SK-N-SH (cell line): ENCODE data around the gene CCDC154. TPM values are rescaled to one million over a fixed set of nuclear protein-coding genes. Genes with fewer than 3 reads are reported as not detected.

Experiments used
- CTCF ChIA-PET: fragments of 300-600, 350-600 bp; formaldehyde crosslinking; extraction: SDS; loops from one replicate; lab custom pipeline; 2021; lab: Yijun Ruan, JAX
- POLR2A ChIA-PET: fragments of 350-600 bp; sonication (Branson Sonifier 250); formaldehyde crosslinking; extraction: SDS; loops from one replicate; lab custom pipeline; 2020; ENCODE audit warnings: antibody characterized with exemption, inconsistent platforms; lab: Yijun Ruan, JAX
- DNase-seq: peaks from one replicate; pipeline ENCODE4 v3.0.0; 2012
- H2AFZ ChIP-seq: fragments of 200-600 bp; sonication (generic); 2 replicates; pipeline ENCODE4 v1.8.1; 2016; ENCODE audit warnings: antibody characterized with exemption, mild to moderate bottlenecking, low read depth
- H3F3A ChIP-seq: fragments of 200-600 bp; sonication (generic); replicated peaks from 2 replicates; pipeline ENCODE3; 2016; ENCODE audit warnings: antibody characterized with exemption, mild to moderate bottlenecking; ENCODE audit not compliant: insufficient read depth
- H3K27ac ChIP-seq, 2 experiments: fragments of 200-500 bp in 1 of 2; fragments of 200-600 bp in 1 of 2; sonication (Bioruptor generic) in 1 of 2; sonication (generic), shearing (Covaris generic) in 1 of 2; 2 replicates each; pipeline versions ENCODE4 v1.5.1 to v1.6.1; 2014 to 2016; ENCODE audit warnings: low read depth in 2 of 2, inconsistent platforms in 1 of 2, low read length in 1 of 2, mild to moderate bottlenecking in 1 of 2, mixed read lengths in 1 of 2
- H3K27me3 ChIP-seq: fragments of 200-600 bp; sonication (generic), shearing (Covaris generic); 2 replicates; pipeline ENCODE4 v1.6.1; 2016; ENCODE audit warnings: mixed run types; ENCODE audit not compliant: insufficient read depth
- H3K36me3 ChIP-seq, 2 experiments: fragments of 200-500 bp in 1 of 2; fragments of 200-600 bp in 1 of 2; sonication (Bioruptor generic) in 1 of 2; sonication (generic) in 1 of 2; replicated peaks in 1 of 2; 2 replicates each; pipeline versions ENCODE3 to v1.5.1; 2014 to 2016; ENCODE audit warnings: low read length in 1 of 2, mild to moderate bottlenecking in 1 of 2; ENCODE audit not compliant: insufficient read depth in 2 of 2, control insufficient read depth in 1 of 2
- H3K4me1 ChIP-seq, 2 experiments: fragments of 200-500 bp in 1 of 2; fragments of 200-600 bp in 1 of 2; sonication (Bioruptor generic) in 1 of 2; sonication (generic), shearing (Covaris generic) in 1 of 2; 2 replicates each; pipeline versions ENCODE4 v1.5.1 to v1.6.1; 2014 to 2016; ENCODE audit warnings: low read depth in 1 of 2, low read length in 1 of 2, mixed run types in 1 of 2; ENCODE audit not compliant: insufficient read depth in 2 of 2, control insufficient read depth in 1 of 2
- H3K4me2 ChIP-seq: fragments of 200-600 bp; sonication (generic), shearing (Covaris generic); 2 replicates; pipeline ENCODE4 v1.6.1; 2017; ENCODE audit warnings: mixed run types
- H3K4me3 ChIP-seq, 2 experiments: fragments of 200-500 bp in 1 of 2; fragments of 200-600 bp in 1 of 2; sonication (Bioruptor generic) in 1 of 2; sonication (generic), shearing (Covaris generic) in 1 of 2; 2 replicates each; pipeline versions ENCODE4 v1.5.1 to v1.8.1; 2014 to 2016; ENCODE audit warnings: low read depth in 2 of 2, inconsistent platforms in 1 of 2, low read length in 1 of 2, mild to moderate bottlenecking in 1 of 2, mixed read lengths in 1 of 2, moderate library complexity in 1 of 2
- H3K79me2 ChIP-seq: fragments of 200-600 bp; sonication (generic); 2 replicates; pipeline ENCODE4 v1.8.1; 2017; ENCODE audit warnings: mild to moderate bottlenecking; ENCODE audit not compliant: insufficient read depth
- H3K9ac ChIP-seq: fragments of 200-600 bp; sonication (generic); 2 replicates; pipeline ENCODE4 v1.6.1; 2017; ENCODE audit warnings: mixed run types
- H3K9me2 ChIP-seq: fragments of 200-600 bp; sonication (generic); 2 replicates; pipeline ENCODE4 v1.6.1; 2017; ENCODE audit warnings: mixed run types
- H3K9me3 ChIP-seq: fragments of 200-600 bp; sonication (generic); 2 replicates; pipeline ENCODE4 v1.6.1; 2017; ENCODE audit warnings: mixed run types, mild to moderate bottlenecking, moderate library complexity
- H4K20me1 ChIP-seq: fragments of 200-600 bp; sonication (generic); 2 replicates; pipeline ENCODE4 v1.6.1; 2017; ENCODE audit warnings: mild to moderate bottlenecking, mixed run types; ENCODE audit not compliant: insufficient read depth
- CTCF ChIP-seq: fragments of 200-600 bp; sonication (generic); IDR thresholded peaks from 2 replicates; pipeline ENCODE4 v1.6.1; 2017; ENCODE audit warnings: antibody characterized with exemption, mild to moderate bottlenecking, moderate library complexity
- FOSL2 ChIP-seq: IDR thresholded peaks from 2 replicates; pipeline ENCODE4 v1.4.0; 2012; ENCODE audit warnings: low read depth, mild to moderate bottlenecking, moderate library complexity, borderline replicate concordance
- GABPA ChIP-seq: IDR thresholded peaks from 2 replicates; pipeline ENCODE4 v1.4.0; 2012; ENCODE audit warnings: low read depth, mild to moderate bottlenecking
- MAX ChIP-seq: IDR thresholded peaks from 2 replicates; pipeline ENCODE4 v1.4.0; 2012; ENCODE audit warnings: low read depth
- RAD21 ChIP-seq: IDR thresholded peaks from 2 replicates; pipeline ENCODE4 v1.6.1; 2012; ENCODE audit warnings: mild to moderate bottlenecking, low read length
- SIN3A ChIP-seq: IDR thresholded peaks from 2 replicates; pipeline ENCODE4 v1.6.1; 2012; ENCODE audit warnings: low read depth, mild to moderate bottlenecking, low read length, moderate library complexity, borderline replicate concordance
- SMC3 ChIP-seq: IDR thresholded peaks from 2 replicates; pipeline ENCODE4 v1.6.1; 2012; ENCODE audit warnings: low read depth, low read length, improper control_type of control experiment
- WGBS: methylation state at CpG from one replicate; pipeline ENCODE4 v1.1.6; 2017; ENCODE audit warnings: low lambda C conversion rate; 5-methylcytosine and 5-hydroxymethylcytosine counted together
- polyA plus RNA-seq, 3 experiments: library from polyadenylated mRNA; depleted of rRNA; stranded (reverse); fragments of >200 nt; gene quantifications; 2 replicates each; pipeline ENCODE4 v1.2.3, GENCODE V29; 2012
- TF ChIP-seq, protein P1 (sequence below): fragments of 150-350 bp; IDR thresholded peaks from 2 replicates; pipeline ENCODE4 v1.6.1; 2016; ENCODE audit warnings: mild to moderate bottlenecking, low read depth, low read length

Gene CCDC154
- polyA plus RNA-seq, 1 of the 3 experiments (the other 2 are of a cell fraction), result 0.35 TPM

GRCh38 chr16:1429631-1430030 is 14.7 kb downstream of the CCDC154 start:
- Histone ChIP-seq H3K4me1 (peaks cover 0 to 13% of the 10 kb centered on the region in 2 experiments; a peak in 1 of 4 replicates), H3K9me2 (no peaks in the 10 kb centered on the region), H3K36me3 (no peaks in the 10 kb centered on the region), H4K20me1 (no peaks in the 10 kb centered on the region), H3K4me3 (no peak overlapping the region), H3F3A (no peaks in the 10 kb centered on the region), H3K79me2 (no peaks in the 10 kb centered on the region), H3K9me3 (no peaks in the 10 kb centered on the region), H3K27ac (no peak overlapping the region), H3K27me3 (no peaks in the 10 kb centered on the region), H3K4me2 (no peak overlapping the region), H2AFZ (no peak overlapping the region), H3K9ac (no peak overlapping the region)
- DNase-seq, result no peak
- no peak for TF ChIP-seq MAX
- no peak for TF ChIP-seq CTCF
- TF ChIP-seq SMC3, result no peak
- TF ChIP-seq, protein P1, sequence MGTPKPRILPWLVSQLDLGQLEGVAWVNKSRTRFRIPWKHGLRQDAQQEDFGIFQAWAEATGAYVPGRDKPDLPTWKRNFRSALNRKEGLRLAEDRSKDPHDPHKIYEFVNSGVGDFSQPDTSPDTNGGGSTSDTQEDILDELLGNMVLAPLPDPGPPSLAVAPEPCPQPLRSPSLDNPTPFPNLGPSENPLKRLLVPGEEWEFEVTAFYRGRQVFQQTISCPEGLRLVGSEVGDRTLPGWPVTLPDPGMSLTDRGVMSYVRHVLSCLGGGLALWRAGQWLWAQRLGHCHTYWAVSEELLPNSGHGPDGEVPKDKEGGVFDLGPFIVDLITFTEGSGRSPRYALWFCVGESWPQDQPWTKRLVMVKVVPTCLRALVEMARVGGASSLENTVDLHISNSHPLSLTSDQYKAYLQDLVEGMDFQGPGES, result no peak
- TF ChIP-seq GABPA, result no peak
- no peak for TF ChIP-seq SIN3A
- no peak for TF ChIP-seq RAD21
- 87% methylated on average over 10 of the region's 13 CpGs for WGBS
- ChIA-PET CTCF (interaction anchor here (1.3 to 1.5 kb wide), 4 partner anchors 8 to 98 kb away, joined by 3 to 4 read pairs (median 4); no protein-coding TSS in a partner anchor), POLR2A (interaction anchor here (0.6 to 2.3 kb wide), 2 partner anchors 9 to 239 kb away, joined by 4 to 6 read pairs; partner anchors contain the start of gene UQCC4)

- CTCF ChIA-PET, result interaction anchor here (1.4 to 1.5 kb wide), 3 partner anchors 12 to 98 kb away, joined by 3 to 4 read pairs (median 3); no protein-coding TSS in a partner anchor
- no peaks in the 10 kb centered on the region for H3K9me2 ChIP-seq
- H3F3A ChIP-seq, result no peaks in the 10 kb centered on the region
These were observed 15.3 kb downstream of the CCDC154 start for GRCh38 chr16:1429012-1429411.

More at GRCh38 chr16:1429012-1429411, 15.3 kb downstream of the CCDC154 start:
- Histone ChIP-seq H3K79me2 (no peaks in the 10 kb centered on the region), H3K4me2 (no peak overlapping the region), H3K27me3 (no peaks in the 10 kb centered on the region), H3K36me3 (no peaks in the 10 kb centered on the region), H3K27ac (no peak overlapping the region), H3K9me3 (no peaks in the 10 kb centered on the region), H3K4me3 (no peak overlapping the region), H3K9ac (no peak overlapping the region), H3K4me1 (peaks cover 0 to 13% of the 10 kb centered on the region in 2 experiments; a peak in 1 of 4 replicates), H4K20me1 (no peaks in the 10 kb centered on the region), H2AFZ (no peak overlapping the region)
- WGBS, result 73% methylated on average over 10 of the region's 11 CpGs
- TF ChIP-seq FOSL2, result no peak
- POLR2A ChIA-PET, result interaction anchor here (0.6 kb wide), 1 partner anchor 240 kb away, joined by 4 read pairs; no protein-coding TSS in a partner anchor
- no peak for DNase-seq
